Caki2 (cell line): ENCODE measurements around the gene AMPD3. TPM values are rescaled to one million over a fixed set of nuclear protein-coding genes. Genes with fewer than 3 reads are reported as not detected.

Source experiments
- DNase-seq: peaks from one replicate; pipeline ENCODE4 v3.0.0-alpha.2; 2015; ENCODE audit warnings: low read depth
- in situ Hi-C: cut with HindIII; loops from 2 replicates; pipeline ENCODE4 v1.10.0; 2016; ENCODE audit warnings: low sequenced_read_pairs, low pct_unique_long_range_greater_than_20kb, mixed read lengths
- total RNA-seq: library from RNA; depleted of rRNA; stranded (reverse); fragments of >200 nt; shearing (Covaris generic); gene quantifications from 2 replicates; pipeline ENCODE4 v1.2.3, GENCODE V29; 2014; ENCODE audit warnings: low replicate concordance

Gene AMPD3
- total RNA-seq, 1 experiment from 2014 or later: 3.6 TPM

DNA sequence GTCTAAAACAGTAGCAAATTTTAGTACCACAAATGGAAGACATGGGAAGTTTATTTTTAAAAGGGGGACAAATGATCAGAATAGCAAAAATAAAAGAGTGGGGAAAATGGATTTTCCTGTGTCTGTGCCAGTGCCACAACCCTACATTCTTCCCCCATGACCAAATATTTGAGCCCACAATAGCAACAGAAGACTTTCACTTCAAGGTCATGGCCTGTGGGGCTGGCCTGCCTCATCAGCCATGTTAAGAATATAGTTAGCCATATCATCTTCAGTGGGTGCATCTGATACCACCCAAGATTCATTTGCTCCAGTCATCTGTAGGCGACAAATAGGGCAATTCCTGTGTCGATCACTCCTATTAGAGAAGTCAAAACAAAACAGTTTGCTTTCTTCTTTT is 59.6 kb downstream of the AMPD3 start:
- DNase-seq: no peak
- in situ Hi-C loops: no loop called here

- DNase-seq: no peak
- in situ Hi-C loops: no loop called here
Measured at GRCh38 chr11:10515418-10515817, 60.4 kb downstream of the AMPD3 start.

GRCh38 chr11:10518123-10518522 is 63.1 kb downstream of the AMPD3 start:
- in situ Hi-C loops: no loop called here
- DNase-seq: no peak

DNA sequence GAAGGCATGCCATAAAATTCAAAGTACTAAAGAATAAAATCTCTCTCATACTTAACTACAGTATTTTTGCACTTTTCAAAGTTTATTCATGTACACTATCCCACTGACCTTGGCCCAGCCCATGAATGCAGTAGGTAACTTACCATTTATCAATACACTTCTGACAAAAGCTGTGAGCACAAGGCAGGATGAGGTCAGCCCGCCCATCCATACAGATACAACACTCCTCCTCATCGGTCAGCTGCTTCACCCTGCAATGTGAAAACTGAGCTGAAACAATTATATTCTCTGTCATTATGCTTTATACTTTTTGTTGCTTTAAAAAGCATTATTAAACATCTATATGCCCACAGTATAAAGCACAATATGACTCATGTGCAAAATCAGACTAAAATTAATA is 63.8 kb downstream of the AMPD3 start:
- no peak for DNase-seq
- in situ Hi-C loops: no loop called here

DNA sequence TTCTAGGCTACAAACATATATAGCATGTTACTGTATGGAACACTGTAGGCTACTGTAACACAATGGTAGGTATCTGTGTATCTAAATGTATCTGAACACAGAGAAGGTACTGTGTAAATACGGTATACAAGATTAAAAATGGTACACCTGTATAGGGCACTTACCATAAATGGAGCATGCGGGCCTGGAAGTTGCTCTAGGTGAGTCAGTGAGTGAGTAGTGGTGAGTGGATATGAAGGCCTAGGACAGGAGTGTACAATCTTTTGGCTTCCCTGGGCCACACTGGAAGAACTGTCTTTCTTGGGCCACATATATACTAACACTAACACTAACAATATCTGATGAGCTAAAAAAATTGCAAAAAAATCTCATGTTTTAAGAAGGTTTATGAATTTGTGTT is 64.6 kb downstream of the AMPD3 start:
- no peak for DNase-seq
- in situ Hi-C loops: no loop called here

DNA sequence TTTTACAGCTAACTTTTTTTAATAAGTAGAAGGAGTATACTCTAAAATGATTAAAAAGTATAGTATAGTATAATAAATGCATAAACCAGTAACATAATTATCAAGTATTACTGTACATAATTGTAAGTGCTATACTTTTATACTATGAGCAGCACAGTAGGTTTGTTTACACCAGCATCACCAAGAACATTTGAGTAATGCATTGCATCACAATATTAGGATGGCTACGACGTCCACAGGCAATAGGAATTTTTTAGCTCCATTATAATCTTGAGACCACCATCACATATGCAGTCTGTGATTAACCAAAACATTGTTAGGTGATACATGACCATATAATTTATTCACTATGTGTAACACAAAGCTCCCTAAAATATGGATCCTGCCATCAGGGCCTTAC is 65.5 kb downstream of the AMPD3 start:
- DNase-seq: no peak
- in situ Hi-C loops: no loop called here

DNA sequence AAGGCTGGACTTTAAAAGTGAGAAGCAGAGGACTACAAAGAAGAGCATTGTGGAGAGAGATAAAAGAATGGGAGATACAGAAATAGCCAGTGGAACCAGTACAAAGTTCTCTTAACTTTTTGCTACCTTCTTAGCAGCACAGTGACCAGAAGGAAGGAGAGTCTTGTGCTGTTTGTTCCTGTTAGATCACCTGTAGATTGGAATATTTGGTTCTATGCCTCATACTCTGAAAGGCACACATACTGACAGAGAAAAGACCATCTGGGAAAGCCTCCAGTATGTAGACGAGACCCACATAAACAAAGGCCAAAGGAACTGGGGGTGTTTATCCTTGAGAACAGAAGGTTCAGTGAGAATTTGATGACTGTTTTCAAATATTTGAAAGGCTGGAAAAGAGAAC is 67.2 kb downstream of the AMPD3 start:
- no peak for DNase-seq
- in situ Hi-C loops: no loop called here

DNA sequence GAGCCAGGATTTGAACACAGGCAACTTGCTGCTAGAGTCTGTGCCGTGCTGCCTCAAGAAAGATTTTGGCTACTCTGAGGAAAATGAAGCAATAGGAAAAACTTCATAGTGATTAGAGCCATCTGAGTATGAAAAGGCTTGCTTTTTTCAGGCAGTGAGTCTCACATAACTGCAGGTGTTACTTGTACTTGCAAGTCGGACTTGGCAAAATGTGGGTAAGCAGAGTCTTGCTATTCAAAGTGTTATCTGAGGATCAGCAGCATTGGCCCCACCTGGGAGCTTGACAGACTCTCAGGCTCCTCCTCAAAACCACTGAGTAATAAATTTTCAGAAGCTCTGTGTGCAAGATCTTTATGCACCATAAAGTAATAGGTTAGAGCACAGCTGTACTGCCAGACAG is 67.9 kb downstream of the AMPD3 start:
- in situ Hi-C loops: no loop called here
- DNase-seq: no peak

GRCh38 chr11:10524471-10524870 is 69.4 kb downstream of the AMPD3 start:
- DNase-seq: no peak
- in situ Hi-C loops: no loop called here

DNA sequence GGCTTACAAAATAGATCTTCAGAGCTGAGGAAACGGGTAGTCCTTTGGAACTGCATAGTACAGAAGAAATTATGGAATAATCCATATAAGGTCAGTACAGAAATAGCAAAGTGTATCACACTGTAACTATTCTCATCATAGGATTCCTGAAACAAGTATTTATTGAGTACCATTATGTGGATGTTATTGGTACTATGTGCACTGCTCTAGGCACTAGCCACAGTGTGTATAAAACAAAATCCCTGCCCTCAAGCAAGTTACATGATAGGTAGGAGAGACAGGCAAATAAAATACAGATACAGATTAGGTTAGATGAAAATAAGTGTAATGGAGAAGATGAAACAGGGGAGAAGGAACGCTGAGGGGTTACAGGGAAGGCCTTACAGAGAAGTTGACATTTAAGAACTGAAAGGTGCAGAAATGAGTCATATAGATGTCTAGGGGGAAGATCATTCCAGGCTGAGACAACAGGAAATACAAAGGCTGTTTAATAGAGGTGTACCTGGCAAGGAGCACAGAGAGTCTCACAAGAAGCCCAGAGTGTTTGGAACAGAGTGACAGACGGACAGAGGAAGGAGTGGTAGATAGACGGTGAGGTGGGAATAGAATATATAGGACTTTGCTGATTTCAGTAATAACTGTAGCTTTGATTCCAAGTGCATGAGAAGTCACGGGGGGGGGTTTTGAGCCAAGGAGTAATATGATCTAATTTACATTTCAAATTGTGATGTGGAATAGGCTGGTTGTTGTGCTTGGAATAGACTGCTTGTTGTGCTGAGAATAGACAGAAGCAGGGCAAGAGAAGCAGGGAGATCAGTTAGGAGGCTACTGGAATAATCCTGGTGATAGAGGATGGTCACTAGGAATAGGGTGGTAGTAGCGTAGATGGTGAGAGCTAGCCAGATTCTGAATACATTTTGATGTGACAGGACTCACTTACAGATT is 72.2 kb downstream of the AMPD3 start:
- in situ Hi-C loops: no loop called here

DNA sequence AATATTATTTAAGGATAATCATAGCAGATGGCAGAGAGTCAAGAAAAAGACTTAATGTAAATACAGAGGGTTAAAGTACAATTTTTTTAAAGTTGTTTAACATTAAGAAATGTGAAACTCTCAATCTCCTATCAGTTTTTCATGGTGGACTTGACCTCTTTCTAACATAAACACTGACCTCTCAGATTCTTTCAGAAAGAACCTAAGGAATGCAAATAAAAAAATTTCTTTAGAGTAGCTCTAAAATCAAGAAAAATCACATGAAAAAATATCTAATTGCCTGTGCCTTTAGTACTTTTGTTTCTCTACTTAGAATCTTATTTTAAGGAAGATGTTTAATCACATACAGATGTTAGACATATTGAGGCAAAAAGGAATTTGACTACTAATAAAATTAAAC is 73.1 kb downstream of the AMPD3 start:
- in situ Hi-C loops: no loop called here
- peak; percentile 33 for DNase-seq

More for the DNA sequence above, 72.2 kb downstream of the AMPD3 start:
- peak; percentile 42 for DNase-seq

DNA sequence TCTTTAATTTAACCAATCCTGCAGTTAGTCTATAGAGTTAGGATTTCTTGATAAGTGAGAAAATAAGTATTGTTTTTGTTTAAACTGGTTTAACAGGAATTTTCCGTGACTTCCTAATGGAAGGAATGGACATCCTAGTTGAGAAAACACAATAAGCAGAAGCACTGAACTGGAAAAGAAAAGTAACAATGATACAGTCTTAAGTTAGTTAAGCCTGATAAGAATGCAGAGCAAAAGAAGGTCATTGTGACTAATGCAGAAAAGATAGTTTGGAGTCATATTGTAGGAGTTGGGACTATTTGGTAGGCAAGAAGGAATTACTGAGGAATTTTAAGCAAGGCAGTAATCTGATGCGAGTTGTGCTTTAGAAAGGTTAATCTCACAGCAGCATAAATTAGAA is 74.2 kb downstream of the AMPD3 start:
- in situ Hi-C loops: no loop called here
- DNase-seq: peak; percentile 85

GRCh38 chr11:10532526-10532925 is 77.5 kb downstream of the AMPD3 start:
- in situ Hi-C loops: no loop called here
- DNase-seq: no peak

DNA sequence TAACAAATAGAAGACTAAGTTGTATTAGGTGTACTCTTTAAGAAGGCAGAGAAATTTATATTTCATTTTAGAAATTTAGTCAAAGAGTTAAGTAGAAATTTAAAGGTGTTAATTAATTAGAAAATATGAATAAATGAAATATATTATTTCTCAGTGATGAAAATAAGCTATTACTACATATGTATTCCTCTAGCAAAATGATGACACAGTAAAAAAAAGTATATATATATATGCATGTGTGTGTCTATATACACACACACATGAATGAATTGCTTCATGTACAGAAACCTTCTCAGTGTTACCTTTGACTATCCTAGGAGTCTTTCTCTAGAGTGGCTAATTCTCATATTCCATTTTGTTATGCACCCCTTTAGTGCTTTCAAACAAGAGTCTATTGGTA is 78.3 kb downstream of the AMPD3 start:
- DNase-seq: no peak
- in situ Hi-C loops: no loop called here

DNA sequence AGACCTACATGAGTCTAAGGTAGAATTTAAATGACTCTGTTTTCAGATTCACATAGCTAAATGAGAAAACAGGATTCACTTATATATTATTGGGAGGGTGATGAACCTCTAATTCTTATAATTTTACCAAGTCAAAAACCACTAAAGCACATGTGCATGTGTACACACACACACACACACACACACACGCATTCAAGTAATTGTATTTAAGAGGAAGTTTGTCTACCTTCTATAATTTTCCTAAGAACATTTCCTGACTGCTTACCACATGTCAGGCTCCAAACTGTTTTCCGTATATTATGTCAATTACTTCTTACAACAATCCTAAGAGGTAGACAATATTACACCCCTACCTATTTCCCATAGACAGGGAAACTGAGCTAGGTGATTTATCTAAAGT is 79.3 kb downstream of the AMPD3 start:
- in situ Hi-C loops: no loop called here
- DNase-seq: no peak

DNA sequence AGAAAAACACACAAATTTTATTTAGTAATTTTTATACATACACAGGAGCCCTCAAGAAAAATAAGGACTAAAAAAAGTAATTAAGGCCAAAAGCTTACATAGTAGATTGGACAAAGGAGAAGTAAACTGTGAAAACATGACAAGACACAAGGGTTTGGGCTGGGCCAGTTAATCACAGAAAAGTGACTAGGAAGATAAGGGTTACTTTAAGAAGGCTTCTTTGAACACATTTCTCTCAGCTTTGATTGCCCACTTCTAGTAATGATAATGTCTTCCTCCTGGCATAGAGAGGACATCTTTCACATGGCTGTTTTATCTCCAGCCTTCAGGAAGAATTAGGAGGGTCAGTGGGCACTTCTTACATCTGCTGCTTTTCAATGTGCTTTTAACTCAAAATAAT is 82.5 kb downstream of the AMPD3 start:
- in situ Hi-C loops: no loop called here
- DNase-seq: no peak

GRCh38 chr11:10538924-10539323 is 83.9 kb downstream of the AMPD3 start:
- DNase-seq: no peak
- in situ Hi-C loops: no loop called here

DNA sequence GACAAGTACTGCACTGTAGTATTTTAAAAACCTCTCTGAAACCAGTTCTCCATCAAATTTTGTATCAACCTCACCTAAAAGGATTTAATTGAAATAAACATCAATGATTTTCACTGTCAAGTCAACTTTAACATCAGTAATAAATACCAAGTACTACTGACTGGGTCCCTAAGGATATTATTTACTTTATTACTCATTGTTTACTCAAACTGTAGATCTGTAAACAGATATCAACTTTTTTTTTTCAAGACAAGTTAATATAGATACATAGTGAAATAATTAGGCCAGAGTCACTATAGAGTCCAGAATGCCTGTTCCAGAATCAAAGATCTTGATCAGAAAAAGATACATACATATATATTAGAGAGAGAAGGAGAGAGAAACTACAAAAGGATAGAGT is 84.3 kb downstream of the AMPD3 start:
- in situ Hi-C loops: no loop called here
- DNase-seq: no peak

DNA sequence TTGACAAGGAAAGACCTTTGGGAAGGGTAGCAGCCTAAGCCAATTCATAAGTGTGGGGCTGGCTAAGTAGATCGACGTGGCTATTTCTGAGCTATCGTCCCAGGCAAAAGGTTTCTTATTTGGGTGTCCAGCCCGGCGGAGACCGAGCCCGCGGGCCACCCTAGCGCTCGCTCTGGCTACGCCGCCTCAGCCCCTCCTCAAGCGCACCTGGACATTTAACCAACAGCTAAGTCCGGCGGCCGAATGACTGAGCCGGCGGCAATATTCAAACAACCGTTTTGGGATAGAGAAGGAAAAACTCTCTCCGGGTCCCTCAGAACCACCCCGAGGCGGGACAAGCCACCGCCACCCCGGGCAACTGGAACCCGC is 85.5 kb downstream of the AMPD3 start:
- in situ Hi-C loops: no loop called here
- DNase-seq: no peak

- in situ Hi-C loops: no loop called here
- DNase-seq: peak; percentile 90
Measured at GRCh38 chr11:10540915-10541560, 86.0 kb downstream of the AMPD3 start, which contains the start of gene RNF141. Gene RNF141, minus strand, starts transcription at chr11:10541187. Its CDS starts 7,029 bp downstream, at chr11:10534158.
